Karpas-422 (cell line): Measurements from ENCODE around the gene MMP23B. TPM values are rescaled to one million over a fixed set of nuclear protein-coding genes. Genes with fewer than 3 reads are reported as not detected.
A peak's percentile ranks its signal among the peaks of the same experiment; 100 is the strongest.

Experiments
- DNase-seq: peaks from one replicate; pipeline ENCODE4 v3.0.0-alpha.2; 2015
- H2AFZ ChIP-seq: fragments of 200-600 bp; sonication (generic); 2 replicates; pipeline ENCODE4 v1.6.1; 2014; ENCODE audit warnings: antibody characterized with exemption, low read length, mixed read lengths
- H3K27ac ChIP-seq: fragments of 200-600 bp; sonication (generic); 2 replicates; pipeline ENCODE4 v1.5.1; 2014; ENCODE audit warnings: mild to moderate bottlenecking, low read length, moderate library complexity
- H3K27me3 ChIP-seq: fragments of 200-600 bp; sonication (generic); 2 replicates; pipeline ENCODE4 v1.6.1; 2014; ENCODE audit warnings: low read length, mixed read lengths
- H3K36me3 ChIP-seq: fragments of 200-600 bp; sonication (generic); 2 replicates; pipeline ENCODE4 v1.6.1; 2014; ENCODE audit warnings: low read length, mixed read lengths; ENCODE audit not compliant: insufficient read depth
- H3K4me1 ChIP-seq: fragments of 200-600 bp; sonication (generic); 2 replicates; pipeline ENCODE4 v1.6.1; 2014; ENCODE audit warnings: mild to moderate bottlenecking, low read length, mixed read lengths
- H3K4me2 ChIP-seq: fragments of 200-600 bp; sonication (generic); 2 replicates; pipeline ENCODE4 v1.6.1; 2014; ENCODE audit warnings: low read length, low read depth, mild to moderate bottlenecking; ENCODE audit not compliant: poor library complexity, severe bottlenecking
- H3K4me3 ChIP-seq: fragments of 200-600 bp; sonication (generic); 2 replicates; pipeline ENCODE4 v1.5.1; 2014; ENCODE audit warnings: mild to moderate bottlenecking, antibody characterized with exemption, low read length, mixed read lengths
- H3K79me2 ChIP-seq: fragments of 200-600 bp; sonication (generic); 2 replicates; pipeline ENCODE4 v1.6.1; 2014; ENCODE audit warnings: mild to moderate bottlenecking, low read length, mixed read lengths
- H3K9ac ChIP-seq: fragments of 200-600 bp; sonication (generic); 2 replicates; pipeline ENCODE4 v1.6.0; 2014; ENCODE audit warnings: low read length
- H3K9me2 ChIP-seq: fragments of 200-600 bp; sonication (generic), shearing (Covaris generic); replicated peaks from 2 replicates; pipeline ENCODE4 v1.6.0; 2014; ENCODE audit warnings: mild to moderate bottlenecking, low read length, moderate library complexity; ENCODE audit not compliant: insufficient read depth
- H3K9me3 ChIP-seq: fragments of 300-700, 200-600 bp; sonication (generic); 2 replicates; pipeline ENCODE4 v1.6.1; 2014; ENCODE audit warnings: low read length, mixed read lengths
- H4K20me1 ChIP-seq: fragments of 200-600 bp; sonication (generic); 2 replicates; pipeline ENCODE4 v1.6.1; 2014; ENCODE audit warnings: mild to moderate bottlenecking, antibody characterized with exemption, low read length, low read depth; ENCODE audit not compliant: insufficient read depth
- total RNA-seq: library from RNA; depleted of rRNA; stranded (reverse); fragments of >200 nt; shearing (Covaris generic); gene quantifications from 2 replicates; pipeline ENCODE4 v1.2.3, GENCODE V29; 2014; ENCODE audit warnings: low replicate concordance

MMP23B gene
- total RNA-seq, 1 experiment from 2014 or later, result 1.3 TPM

DNA sequence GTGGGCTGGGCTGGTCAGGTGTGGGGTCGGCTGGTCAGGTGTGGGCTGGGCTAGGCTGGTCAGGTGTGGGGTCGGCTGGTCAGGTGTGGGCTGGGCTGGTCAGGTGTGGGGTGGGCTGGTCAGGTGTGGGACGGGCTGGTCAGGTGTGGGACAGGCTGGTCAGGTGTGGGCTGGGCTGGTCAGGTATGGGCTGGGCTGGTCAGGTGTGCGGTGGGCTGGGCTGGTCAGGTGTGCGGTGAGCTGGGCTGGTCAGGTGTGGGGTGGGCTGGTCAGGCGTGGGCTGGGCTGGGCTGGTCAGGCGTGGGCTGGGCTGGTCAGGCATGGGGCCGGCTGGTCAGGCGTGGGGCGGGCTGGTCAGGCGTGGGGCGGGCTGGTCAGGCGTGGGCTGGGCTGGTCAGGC, 25.7 kb upstream of the MMP23B start:
- DNase-seq, result no peak
- no peak overlapping the region for H3K4me2 ChIP-seq
- H3K9me2 ChIP-seq, result no peaks in the 10 kb centered on the region
- no peaks in the 10 kb centered on the region for H4K20me1 ChIP-seq
- no peaks in the 10 kb centered on the region for H3K9me3 ChIP-seq
- no peak overlapping the region for H2AFZ ChIP-seq
- H3K27ac ChIP-seq, result no peak overlapping the region
- H3K27me3 ChIP-seq, result no peaks in the 10 kb centered on the region
- no peaks in the 10 kb centered on the region for H3K36me3 ChIP-seq
- H3K9ac ChIP-seq, result no peak overlapping the region
- no peak overlapping the region for H3K4me3 ChIP-seq
- H3K79me2 ChIP-seq, result no peaks in the 10 kb centered on the region
- H3K4me1 ChIP-seq, result peaks cover 13% of the 10 kb centered on the region

DNA sequence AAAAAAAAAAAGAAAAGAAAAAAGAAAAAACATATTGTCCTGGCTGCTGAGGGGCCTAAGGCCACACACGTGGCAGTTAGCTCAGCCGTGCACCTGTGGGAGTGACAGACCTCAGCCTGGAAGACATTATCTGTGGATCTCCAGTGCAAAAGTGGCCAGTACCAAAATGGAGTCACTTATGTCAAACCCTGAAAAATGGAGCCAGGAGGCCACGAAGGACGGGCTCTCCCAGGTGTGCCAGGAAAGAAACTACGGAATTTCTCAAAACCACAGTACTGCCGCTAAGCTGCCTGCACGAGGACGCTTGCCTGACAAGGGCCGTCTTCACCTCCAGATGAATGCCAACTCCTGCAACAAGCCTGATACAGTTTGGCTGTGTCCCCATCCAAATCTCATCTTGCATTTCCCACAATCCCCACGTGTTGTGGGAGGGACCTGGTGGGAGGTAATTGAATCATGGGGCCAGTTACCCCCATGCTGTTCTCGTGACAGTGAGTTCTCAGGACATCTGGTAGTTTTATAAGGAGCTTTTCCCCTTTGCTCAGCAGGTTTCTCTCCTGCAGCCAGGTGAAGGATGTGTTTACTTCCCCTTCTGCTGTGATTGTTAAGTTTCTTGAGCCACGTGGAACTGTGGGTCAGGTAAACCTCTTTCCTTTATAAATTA, 22.0 kb upstream of the MMP23B start:
- Histone ChIP-seq H3K36me3 (no peaks in the 10 kb centered on the region), H3K9me3 (no peaks in the 10 kb centered on the region), H3K27me3 (no peaks in the 10 kb centered on the region), H2AFZ (no peak overlapping the region), H3K79me2 (peaks cover 7% of the 10 kb centered on the region; the same call in 1 of the 2 replicates), H3K9ac (no peak overlapping the region), H3K4me2 (no peak overlapping the region), H3K9me2 (no peaks in the 10 kb centered on the region), H3K4me1 (peaks cover 11% of the 10 kb centered on the region), H3K27ac (no peak overlapping the region), H3K4me3 (no peak overlapping the region), H4K20me1 (peaks cover 11% of the 10 kb centered on the region; the same call in 1 of the 2 replicates)
- DNase-seq, result no peak

DNA sequence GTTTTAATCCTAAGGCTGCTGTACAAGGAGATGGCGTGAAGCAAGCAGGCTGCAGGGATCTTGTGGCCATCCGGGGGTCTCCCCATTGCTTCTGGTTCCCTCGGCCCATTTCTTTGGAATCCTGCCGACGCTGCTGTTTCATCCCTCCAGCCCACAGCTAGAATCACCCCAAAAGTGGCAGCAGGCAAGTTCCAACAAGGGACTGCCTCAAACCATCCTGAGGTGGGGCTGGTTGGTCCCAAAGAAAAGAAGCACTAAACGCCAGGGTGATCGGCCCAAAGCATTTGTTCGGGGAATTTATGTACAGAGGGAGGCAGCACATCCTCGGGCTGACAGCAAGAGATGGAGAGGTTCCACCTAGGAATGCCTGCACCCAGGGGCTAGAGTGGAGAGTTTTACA, 21.2 kb upstream of the MMP23B start:
- no peak overlapping the region for H3K27ac ChIP-seq
- DNase-seq, result no peak
- H3K27me3 ChIP-seq, result no peaks in the 10 kb centered on the region
- no peak overlapping the region for H2AFZ ChIP-seq
- H3K79me2 ChIP-seq, result peaks cover 7% of the 10 kb centered on the region; the same call in 1 of the 2 replicates
- H3K36me3 ChIP-seq, result no peaks in the 10 kb centered on the region
- H3K9me2 ChIP-seq, result no peaks in the 10 kb centered on the region
- H3K4me1 ChIP-seq, result peaks cover 11% of the 10 kb centered on the region
- H4K20me1 ChIP-seq, result peaks cover 11% of the 10 kb centered on the region; the same call in 1 of the 2 replicates
- H3K9me3 ChIP-seq, result no peaks in the 10 kb centered on the region
- H3K4me3 ChIP-seq, result no peak overlapping the region
- no peak overlapping the region for H3K9ac ChIP-seq
- no peak overlapping the region for H3K4me2 ChIP-seq

DNA sequence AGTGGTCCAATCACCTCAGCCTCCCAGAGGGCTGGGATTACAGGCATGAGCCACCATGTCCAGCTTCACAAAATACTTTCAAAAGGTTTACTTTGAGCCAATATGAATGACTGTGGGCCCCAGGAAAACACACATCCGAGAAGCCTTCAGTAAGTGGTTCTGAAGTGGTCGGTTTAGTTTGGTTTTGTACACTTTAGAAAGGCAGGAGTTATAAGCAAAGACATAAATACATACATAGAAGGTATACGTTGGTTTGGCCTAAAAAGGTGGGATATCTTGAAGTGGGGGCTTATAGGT, 19.9 kb upstream of the MMP23B start:
- Histone ChIP-seq H3K27me3 (no peaks in the 10 kb centered on the region), H3K4me2 (no peak overlapping the region), H4K20me1 (peaks cover 19% of the 10 kb centered on the region), H3K4me1 (peaks cover 20% of the 10 kb centered on the region), H3K36me3 (no peaks in the 10 kb centered on the region), H3K27ac (no peak overlapping the region), H3K9me2 (no peaks in the 10 kb centered on the region), H3K9ac (no peak overlapping the region), H3K4me3 (no peak overlapping the region), H3K9me3 (no peaks in the 10 kb centered on the region), H3K79me2 (peaks cover 14% of the 10 kb centered on the region; the same call in 1 of the 2 replicates), H2AFZ (no peak overlapping the region)
- no peak for DNase-seq

DNA sequence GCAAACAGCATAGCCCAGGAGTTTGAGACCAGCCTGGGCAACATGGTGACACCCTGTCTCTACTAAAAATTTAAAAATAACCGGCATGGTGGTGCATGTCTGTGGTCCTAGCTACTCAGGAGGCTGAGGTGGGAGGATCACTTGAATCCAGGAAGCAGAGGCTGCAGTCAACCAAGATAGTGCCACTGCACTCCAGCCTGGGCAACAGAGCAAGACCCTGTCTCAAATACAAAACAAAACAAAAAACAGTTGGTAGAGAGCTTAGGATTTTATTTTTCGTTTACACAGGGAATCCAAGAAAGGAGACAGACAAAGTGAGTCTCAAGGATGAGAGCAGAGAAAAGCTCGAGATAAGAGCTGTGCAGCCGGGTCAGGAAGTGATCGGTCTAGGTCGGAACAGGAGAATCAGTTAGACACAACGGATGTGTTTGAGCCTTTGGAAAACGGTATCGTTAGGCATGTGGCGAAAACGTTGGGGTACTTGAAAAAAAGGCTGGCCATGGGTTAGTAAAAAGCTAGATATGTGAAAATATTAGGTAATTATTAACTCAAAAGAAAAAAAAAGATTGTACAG, 18.4 kb upstream of the MMP23B start:
- Histone ChIP-seq H3K9ac (no peak overlapping the region), H3K4me1 (peaks cover 23% of the 10 kb centered on the region), H3K9me3 (no peaks in the 10 kb centered on the region), H2AFZ (no peak overlapping the region), H3K4me3 (no peak overlapping the region), H3K27me3 (no peaks in the 10 kb centered on the region), H3K9me2 (no peaks in the 10 kb centered on the region), H3K4me2 (peak overlapping the region; percentile 100), H3K36me3 (no peaks in the 10 kb centered on the region), H4K20me1 (peaks cover 19% of the 10 kb centered on the region), H3K79me2 (peaks cover 14% of the 10 kb centered on the region; the same call in 1 of the 2 replicates), H3K27ac (no peak overlapping the region)
- DNase-seq, result no peak

DNA sequence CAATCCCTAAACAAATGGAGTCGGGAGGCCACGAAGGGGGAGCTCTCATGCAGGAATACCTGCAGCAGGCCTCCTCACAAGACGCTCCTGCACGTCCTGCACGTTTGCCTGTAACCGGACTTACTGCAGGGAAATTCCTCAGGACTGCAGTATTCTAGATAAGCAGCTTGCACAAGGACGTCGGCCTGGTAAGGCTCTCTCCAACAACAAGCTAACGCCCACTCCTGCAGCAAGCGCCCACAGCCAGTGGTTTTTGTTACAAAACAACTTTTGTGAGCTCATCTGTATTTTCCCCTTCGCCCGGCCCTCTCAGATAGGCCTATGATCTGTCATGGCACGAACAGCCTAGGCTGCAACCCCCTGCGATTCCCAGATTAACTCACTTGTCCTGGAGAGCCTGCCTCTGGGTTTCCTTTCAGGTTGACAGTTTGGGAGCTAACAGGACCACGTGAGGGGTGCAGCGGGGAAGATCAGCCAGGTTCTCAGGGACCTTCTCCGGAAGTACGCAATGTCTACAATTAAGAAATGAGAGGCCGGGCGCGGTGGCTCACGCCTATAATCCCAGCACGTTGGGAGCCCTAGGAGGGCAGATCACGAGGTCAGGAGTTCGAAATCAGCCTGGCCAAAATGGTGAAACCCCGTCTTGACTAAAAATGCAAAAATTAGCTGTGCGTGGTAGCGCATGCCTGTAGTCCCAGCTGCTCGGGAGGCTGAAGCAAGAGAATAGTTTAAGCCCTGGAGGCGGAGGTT, 17.6 kb upstream of the MMP23B start:
- Histone ChIP-seq H3K79me2 (peaks cover 14% of the 10 kb centered on the region; the same call in 1 of the 2 replicates), H2AFZ (0 out of 2 replicates have a peak overlapping the region, but pooled peaks have one; percentile 45)
- DNase-seq, result no peak

DNA sequence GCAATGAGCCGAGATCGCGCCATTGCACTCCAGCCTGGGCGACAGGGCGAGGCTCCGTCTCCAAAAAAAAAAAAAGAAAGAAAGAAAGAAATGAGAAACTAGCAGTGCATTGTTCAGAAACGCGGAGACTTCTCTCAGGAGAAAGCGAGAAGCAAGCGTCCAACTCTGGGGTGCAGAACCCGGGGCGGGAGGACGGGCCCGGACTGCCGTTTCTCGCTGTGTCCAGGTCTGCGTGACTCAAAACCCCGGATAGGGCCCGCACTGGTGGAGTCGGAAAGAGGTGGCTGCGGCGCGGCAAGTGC, 17.1 kb upstream of the MMP23B start:
- Histone ChIP-seq H3K27me3 (no peaks in the 10 kb centered on the region), H3K9me3 (no peaks in the 10 kb centered on the region), H4K20me1 (peaks cover 19% of the 10 kb centered on the region), H2AFZ (0 out of 2 replicates have a peak overlapping the region, but pooled peaks have one; percentile 45), H3K4me1 (peaks cover 23% of the 10 kb centered on the region), H3K9ac (peak overlapping the region; percentile 75), H3K4me3 (peak overlapping the region; percentile 99), H3K36me3 (no peaks in the 10 kb centered on the region), H3K4me2 (peak overlapping the region; percentile 100), H3K9me2 (no peaks in the 10 kb centered on the region), H3K79me2 (peaks cover 14% of the 10 kb centered on the region; the same call in 1 of the 2 replicates), H3K27ac (no peak overlapping the region)
- DNase-seq, result no peak

More for the DNA sequence above, 17.6 kb upstream of the MMP23B start:
- H3K27ac ChIP-seq, result no peak overlapping the region
- peaks cover 23% of the 10 kb centered on the region for H3K4me1 ChIP-seq
- H3K27me3 ChIP-seq, result no peaks in the 10 kb centered on the region
- H3K4me3 ChIP-seq, result peak overlapping the region; percentile 99
- peaks cover 19% of the 10 kb centered on the region for H4K20me1 ChIP-seq
- no peaks in the 10 kb centered on the region for H3K36me3 ChIP-seq
- peak overlapping the region; percentile 75 for H3K9ac ChIP-seq
- no peaks in the 10 kb centered on the region for H3K9me3 ChIP-seq
- peak overlapping the region; percentile 100 for H3K4me2 ChIP-seq
- no peaks in the 10 kb centered on the region for H3K9me2 ChIP-seq
